GM18499 (cell line): Measurements from ENCODE around the gene GPHB5.

Source experiments
- ATAC-seq: cut with Tn5 transposase; IDR thresholded peaks from one replicate; pipeline ENCODE4 v1.9.1; 2021; ENCODE audit warnings: moderate number of reproducible peaks; ENCODE audit not compliant: insufficient read depth, unreplicated experiment

Gene GPHB5

DNA sequence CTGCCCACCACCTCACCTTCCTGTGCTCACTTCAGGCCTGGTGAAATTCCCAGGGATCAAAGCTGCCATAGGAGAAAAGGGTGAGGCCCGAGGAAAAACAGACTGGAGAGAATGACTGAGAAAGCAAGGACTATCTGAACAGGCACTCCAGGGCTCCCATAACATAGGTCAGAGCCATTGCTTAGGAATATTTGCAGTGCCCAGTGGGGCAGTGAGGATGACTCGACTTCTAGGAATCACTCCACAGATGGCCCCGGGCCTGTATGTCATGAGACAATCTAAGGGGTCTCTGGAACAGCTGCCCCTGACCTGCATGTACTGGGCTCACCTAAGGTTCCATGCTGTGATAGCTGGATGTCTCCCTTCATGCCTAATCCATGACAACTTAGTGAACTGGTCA is 51.6 kb downstream of the GPHB5 start:
- ATAC-seq, result no peak

- ATAC-seq, result no peak
Measured at GRCh38 chr14:63266106-63266505, 52.6 kb downstream of the GPHB5 start.
